Hepatic stellate cell (primary cell): Measurements from ENCODE around the gene YWHAQ.
A peak's percentile ranks its signal among the peaks of the same experiment; 100 is the strongest.
"Not testable (repeated sequence)": the region's sequence is repeated elsewhere in the genome, so short reads cannot be mapped to it uniquely, and the experiment has no call there.

ENCODE experiments used
- DNase-seq: peaks from one replicate; pipeline ENCODE4 v3.0.0; 2011; ENCODE audit warnings: low spot score

YWHAQ gene

GRCh38 chr2:9552219-9553178 lies 78.3 kb downstream of the YWHAQ start:
- peak; percentile 64 for DNase-seq

DNA sequence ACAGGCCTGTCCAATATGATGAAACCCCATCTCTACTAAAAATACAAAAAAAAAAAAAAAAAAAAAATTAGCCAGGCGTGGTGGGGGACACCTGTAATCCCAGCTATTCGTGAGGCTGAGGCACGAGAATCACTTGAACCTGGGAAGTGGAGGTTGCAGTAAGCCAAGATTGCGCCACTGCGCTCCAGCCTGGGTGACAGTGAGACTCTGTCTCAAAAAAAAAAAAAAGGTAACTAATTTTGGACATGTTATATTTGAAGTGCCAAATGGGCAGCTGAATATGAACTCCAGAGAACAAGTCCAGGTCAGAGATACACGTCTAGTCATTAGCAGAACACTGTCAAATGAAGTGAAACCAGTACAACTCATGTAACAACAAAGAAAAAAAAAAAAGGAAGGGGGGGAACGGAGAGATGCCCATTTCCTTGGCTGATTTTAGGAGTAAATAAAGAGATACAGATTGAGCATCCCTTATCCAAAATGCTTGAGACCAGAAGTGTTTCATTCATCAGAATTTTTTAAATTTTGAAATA lies 79.9 kb downstream of the YWHAQ start:
- DNase-seq, result not testable (repeated sequence)

DNA sequence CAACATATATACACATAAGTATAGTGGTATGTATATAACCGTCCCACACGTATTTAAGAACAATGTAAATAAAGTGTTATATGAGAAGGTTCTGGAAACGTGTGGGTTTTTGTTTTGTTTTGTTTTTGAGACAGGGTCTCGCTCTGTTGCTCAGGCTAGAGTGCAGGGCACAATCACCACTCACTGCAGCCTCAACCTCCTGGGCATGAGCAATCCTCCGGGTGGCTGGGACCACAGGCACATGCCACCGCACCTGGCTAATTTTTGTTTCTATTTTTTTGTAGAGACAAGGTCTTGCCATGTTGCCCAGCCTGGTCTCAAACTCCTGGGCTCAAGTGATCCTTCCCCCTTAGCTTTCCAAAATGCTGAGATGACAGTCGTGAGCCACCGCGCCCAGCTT lies 81.4 kb downstream of the YWHAQ start:
- no peak for DNase-seq

DNA sequence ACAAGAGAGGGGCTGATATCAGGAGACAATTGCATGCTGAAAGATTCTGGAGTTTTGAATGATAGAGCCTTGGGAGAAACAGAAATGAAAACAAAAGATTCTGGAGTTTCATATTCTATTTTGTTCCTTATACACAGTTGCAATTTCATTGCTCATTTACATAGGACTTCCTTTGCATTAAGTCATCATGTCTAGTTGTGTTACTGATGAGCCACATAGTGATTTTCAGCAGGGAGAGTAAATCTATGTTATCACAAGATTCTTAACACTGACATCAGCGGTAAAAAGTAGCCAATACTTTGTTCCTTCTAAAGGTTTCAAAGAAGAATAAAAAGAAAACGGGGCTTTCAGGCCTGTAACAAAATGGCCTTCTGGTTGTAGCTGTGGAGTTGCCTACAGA lies 82.3 kb downstream of the YWHAQ start:
- DNase-seq, result no peak

GRCh38 chr2:9547262-9547991 lies 83.4 kb downstream of the YWHAQ start:
- DNase-seq, result peak; percentile 52

DNA sequence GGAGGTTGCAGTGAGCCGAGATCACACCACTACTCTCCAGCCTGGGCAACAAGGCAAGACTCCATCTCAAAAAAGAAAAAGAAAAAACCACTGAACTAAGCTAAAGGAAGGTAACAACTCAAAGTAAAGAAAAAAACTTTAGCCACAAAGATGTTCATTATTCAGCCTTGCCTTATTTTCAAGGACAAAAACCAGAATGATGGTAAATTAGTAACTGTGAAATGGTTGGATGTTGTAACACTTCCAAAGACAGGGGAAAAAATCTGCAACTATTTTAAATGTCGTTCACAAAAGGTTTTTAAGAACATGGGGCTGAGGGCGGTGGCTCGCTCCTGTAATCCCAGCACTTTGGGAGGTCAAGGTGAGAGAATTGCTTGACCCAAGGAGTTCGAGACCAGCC lies 85.3 kb downstream of the YWHAQ start:
- DNase-seq, result no peak

- DNase-seq, result no peak
Measured at GRCh38 chr2:9543557-9543956, 87.2 kb downstream of the YWHAQ start.

DNA sequence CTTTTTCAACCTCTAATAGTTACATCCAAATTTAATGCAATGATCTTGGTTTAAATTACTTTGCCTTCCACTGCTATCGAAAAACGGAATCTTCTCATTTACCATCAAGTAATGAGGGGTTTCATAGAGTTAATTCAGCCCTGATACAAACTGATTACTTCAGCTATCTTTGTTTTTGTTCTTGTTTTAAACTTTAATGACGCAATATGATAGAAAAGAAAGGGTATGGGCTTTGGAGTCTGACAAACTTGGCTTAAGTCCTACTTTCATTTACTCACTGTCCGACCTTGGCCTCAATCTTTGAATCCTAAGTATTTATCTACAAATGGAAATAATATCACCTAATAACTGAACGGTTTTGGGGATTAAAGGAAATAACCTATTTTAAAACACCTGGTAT lies 91.3 kb downstream of the YWHAQ start:
- DNase-seq, result no peak

GRCh38 chr2:9538000-9538507 lies 92.7 kb downstream of the YWHAQ start:
- peak; percentile 60 for DNase-seq

DNA sequence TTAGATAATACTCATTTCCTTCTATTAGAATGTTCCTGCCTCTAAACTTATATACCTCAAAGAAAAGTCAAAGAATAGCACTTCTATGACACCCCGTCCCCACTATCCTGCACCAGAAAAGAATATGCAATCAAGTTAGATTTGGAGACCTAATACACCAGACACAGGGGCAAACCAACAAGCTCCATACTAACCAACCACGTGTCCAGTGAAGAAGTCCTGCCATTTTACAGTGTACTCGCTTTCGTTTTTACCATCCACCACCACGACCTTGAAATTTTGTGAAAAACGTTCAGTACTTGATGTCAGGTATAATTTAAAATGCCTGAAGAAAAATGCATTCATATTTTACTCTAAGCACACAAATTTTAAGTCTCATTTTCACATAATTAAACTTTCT lies 94.3 kb downstream of the YWHAQ start:
- DNase-seq, result no peak

GRCh38 chr2:9535177-9535576 lies 95.6 kb downstream of the YWHAQ start:
- no peak for DNase-seq
